Fibroblast of lung (primary cell): ENCODE measurements around the gene RXFP3. TPM values are rescaled to one million over a fixed set of nuclear protein-coding genes. Genes with fewer than 3 reads are reported as not detected.
A peak's percentile ranks its signal among the peaks of the same experiment; 100 is the strongest.
"Not testable (repeated sequence)": the region's sequence is repeated elsewhere in the genome, so short reads cannot be mapped to it uniquely, and the experiment has no call there.

Source experiments
- DNase-seq, 2 donors: peaks; one replicate each; pipeline versions ENCODE4 v3.0.0 to v3.0.0-alpha.2; 2010; ENCODE audit warnings: low read depth in 2 of 2
- H2AFZ ChIP-seq: 2 replicates; pipeline ENCODE4 v1.5.1; 2012; ENCODE audit warnings: low read length, control low read depth, inconsistent platforms
- H3K27ac ChIP-seq: 2 replicates; pipeline ENCODE4 v1.5.1; 2011; ENCODE audit warnings: low read length, control low read depth; ENCODE audit not compliant: insufficient read depth
- H3K27me3 ChIP-seq: 2 replicates; pipeline ENCODE4 v1.5.1; 2011; ENCODE audit warnings: mild to moderate bottlenecking, low read length; ENCODE audit not compliant: control insufficient read depth, insufficient read depth
- H3K36me3 ChIP-seq: 2 replicates; pipeline ENCODE4 v1.5.1; 2011; ENCODE audit warnings: low read length; ENCODE audit not compliant: control insufficient read depth, insufficient read depth
- H3K4me1 ChIP-seq: 2 replicates; pipeline ENCODE4 v1.5.1; 2011; ENCODE audit warnings: low read length; ENCODE audit not compliant: control insufficient read depth, insufficient read depth; ENCODE audit errors: extremely low read depth
- H3K4me2 ChIP-seq: 2 replicates; pipeline ENCODE4 v1.5.1; 2011; ENCODE audit warnings: low read length, control low read depth; ENCODE audit not compliant: insufficient read depth; ENCODE audit errors: extremely low read depth
- H3K4me3 ChIP-seq, 4 experiments: fragments of 200-600 bp in 1 of 4; sonication (generic) in 1 of 4; replicated peaks in 1 of 4; 2 replicates each; pipeline ENCODE4 v1.5.1; 2011 to 2016; ENCODE audit warnings: low read length in 4 of 4, low read depth in 3 of 4, mild to moderate bottlenecking in 3 of 4, control low read depth in 2 of 4, inconsistent platforms in 1 of 4, mixed read lengths in 1 of 4; ENCODE audit not compliant: insufficient read depth in 1 of 4; ENCODE audit errors: control extremely low read depth in 1 of 4
- H3K79me2 ChIP-seq: 2 replicates; pipeline ENCODE4 v1.5.1; 2012; ENCODE audit warnings: mild to moderate bottlenecking, low read length, inconsistent platforms; ENCODE audit not compliant: control insufficient read depth, insufficient read depth
- H3K9ac ChIP-seq: 2 replicates; pipeline ENCODE4 v1.5.1; 2011; ENCODE audit warnings: mild to moderate bottlenecking, low read length, control low read depth; ENCODE audit not compliant: insufficient read depth
- H3K9me3 ChIP-seq: 2 replicates; pipeline ENCODE4 v1.5.1; 2012; ENCODE audit warnings: low read depth, low read length; ENCODE audit not compliant: control insufficient read depth, insufficient read depth
- H4K20me1 ChIP-seq: 2 replicates; pipeline ENCODE4 v1.5.1; 2011; ENCODE audit warnings: low read length; ENCODE audit not compliant: control insufficient read depth, insufficient read depth; ENCODE audit errors: extremely low read depth
- EZH2 ChIP-seq: IDR thresholded peaks from 2 replicates; pipeline ENCODE4 v1.5.1; 2012; ENCODE audit warnings: low read length, control low read depth, mild to moderate bottlenecking; ENCODE audit errors: missing control alignments
- polyA plus RNA-seq, 2 donors: library from polyadenylated mRNA; depleted of rRNA in 1 of 2; stranded (reverse) in 1 of 2; unstranded in 1 of 2; fragments of >200 nt; gene quantifications; 2 replicates each; pipeline ENCODE4 v1.2.1, GENCODE V29; 2011 to 2012; ENCODE audit warnings: missing spikeins in 1 of 2
- total RNA-seq: library from RNA; depleted of rRNA; stranded (reverse); fragments of >200 nt; gene quantifications from 2 replicates; pipeline ENCODE4 v1.2.1, GENCODE V29; 2014
- TF ChIP-seq, protein P1 (sequence below), 2 donors: IDR thresholded peaks in 1 of 2; conservative IDR thresholded peaks in 1 of 2; 1 replicate in 1 of 2; 2 replicates in 1 of 2; pipeline ENCODE4 v1.5.1; 2011 to 2012; ENCODE audit warnings: low read length in 2 of 2, control low read depth in 1 of 2, inconsistent platforms in 1 of 2, low read depth in 1 of 2, mild to moderate bottlenecking in 1 of 2

The RXFP3 gene
- total and polyA plus RNA-seq, 2 donors (not counting 1 experiment from before 2014, with no cell fraction given), result not detected

DNA sequence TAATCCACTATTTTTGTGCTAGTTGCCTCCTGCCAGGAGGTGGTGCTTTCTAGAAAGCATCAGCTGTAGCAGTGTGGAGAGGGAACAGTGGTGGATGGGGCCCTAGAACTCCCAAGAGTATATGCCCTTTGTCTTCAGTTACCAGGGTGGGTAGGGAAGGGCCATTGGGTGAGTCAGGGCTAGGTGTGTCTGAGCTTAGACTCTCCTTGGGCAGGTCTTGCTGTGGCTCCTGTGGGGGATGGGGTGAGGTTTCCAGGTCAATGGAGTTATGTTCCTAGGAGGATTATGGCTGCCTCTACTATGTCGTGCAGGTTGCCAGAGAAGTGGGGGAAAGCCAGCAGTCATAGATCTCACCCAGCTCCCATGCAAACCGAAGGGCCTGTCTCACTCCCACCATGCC lies 33.1 kb upstream of the RXFP3 start:
- Histone ChIP-seq H3K79me2 (no peaks in the 10 kb centered on the region), H3K27ac (no peak overlapping the region), H4K20me1 (no peaks in the 10 kb centered on the region), H3K9me3 (no peaks in the 10 kb centered on the region), H3K4me1 (no peaks in the 10 kb centered on the region), H3K27me3 (no peaks in the 10 kb centered on the region), H3K4me2 (no peak overlapping the region), H3K4me3 (no peak overlapping the region), H3K36me3 (no peaks in the 10 kb centered on the region), H2AFZ (no peak overlapping the region), H3K9ac (no peak overlapping the region)
- DNase-seq, result no peak
- TF ChIP-seq, protein P1, sequence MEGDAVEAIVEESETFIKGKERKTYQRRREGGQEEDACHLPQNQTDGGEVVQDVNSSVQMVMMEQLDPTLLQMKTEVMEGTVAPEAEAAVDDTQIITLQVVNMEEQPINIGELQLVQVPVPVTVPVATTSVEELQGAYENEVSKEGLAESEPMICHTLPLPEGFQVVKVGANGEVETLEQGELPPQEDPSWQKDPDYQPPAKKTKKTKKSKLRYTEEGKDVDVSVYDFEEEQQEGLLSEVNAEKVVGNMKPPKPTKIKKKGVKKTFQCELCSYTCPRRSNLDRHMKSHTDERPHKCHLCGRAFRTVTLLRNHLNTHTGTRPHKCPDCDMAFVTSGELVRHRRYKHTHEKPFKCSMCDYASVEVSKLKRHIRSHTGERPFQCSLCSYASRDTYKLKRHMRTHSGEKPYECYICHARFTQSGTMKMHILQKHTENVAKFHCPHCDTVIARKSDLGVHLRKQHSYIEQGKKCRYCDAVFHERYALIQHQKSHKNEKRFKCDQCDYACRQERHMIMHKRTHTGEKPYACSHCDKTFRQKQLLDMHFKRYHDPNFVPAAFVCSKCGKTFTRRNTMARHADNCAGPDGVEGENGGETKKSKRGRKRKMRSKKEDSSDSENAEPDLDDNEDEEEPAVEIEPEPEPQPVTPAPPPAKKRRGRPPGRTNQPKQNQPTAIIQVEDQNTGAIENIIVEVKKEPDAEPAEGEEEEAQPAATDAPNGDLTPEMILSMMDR (conservative IDR thresholded peaks at IDR 0.05 in 1 of 2, IDR thresholded peaks at IDR 0.05 in 1 of 2; ENCODE audit: low read depth in 1 of 2, low read length in 2 of 2), result no peak
- no peak for TF ChIP-seq EZH2

DNA sequence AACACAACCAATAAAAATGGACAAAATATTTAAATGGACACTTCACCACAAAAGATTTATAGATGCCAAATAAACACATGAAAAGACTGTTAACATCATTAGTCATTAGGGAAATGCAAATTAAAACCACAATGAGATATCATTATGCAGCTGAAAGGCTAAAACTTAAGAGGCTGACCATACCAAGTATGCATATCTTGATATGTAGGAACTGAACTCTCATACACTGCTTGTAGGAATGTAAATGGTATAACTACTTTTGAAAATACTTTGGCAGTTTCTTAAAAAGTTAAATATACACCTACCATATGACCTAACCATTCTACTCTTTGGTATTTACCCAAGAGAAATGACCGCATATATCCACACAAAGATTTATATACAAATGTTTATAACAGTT lies 30.8 kb upstream of the RXFP3 start:
- TF ChIP-seq, protein P1 (conservative IDR thresholded peaks at IDR 0.05 in 1 of 2, IDR thresholded peaks at IDR 0.05 in 1 of 2; ENCODE audit: low read depth in 1 of 2, low read length in 2 of 2), result no peak
- no peak for TF ChIP-seq EZH2
- H3K4me1 ChIP-seq, result no peaks in the 10 kb centered on the region
- no peak overlapping the region for H3K9ac ChIP-seq
- H3K4me3 ChIP-seq, result no peak overlapping the region
- no peak overlapping the region for H2AFZ ChIP-seq
- no peaks in the 10 kb centered on the region for H3K27me3 ChIP-seq
- DNase-seq, result peak; percentile 2 to 82
- H3K4me2 ChIP-seq, result no peak overlapping the region
- H4K20me1 ChIP-seq, result no peaks in the 10 kb centered on the region
- H3K36me3 ChIP-seq, result no peaks in the 10 kb centered on the region
- H3K9me3 ChIP-seq, result no peaks in the 10 kb centered on the region
- H3K79me2 ChIP-seq, result no peaks in the 10 kb centered on the region
- no peak overlapping the region for H3K27ac ChIP-seq

DNA sequence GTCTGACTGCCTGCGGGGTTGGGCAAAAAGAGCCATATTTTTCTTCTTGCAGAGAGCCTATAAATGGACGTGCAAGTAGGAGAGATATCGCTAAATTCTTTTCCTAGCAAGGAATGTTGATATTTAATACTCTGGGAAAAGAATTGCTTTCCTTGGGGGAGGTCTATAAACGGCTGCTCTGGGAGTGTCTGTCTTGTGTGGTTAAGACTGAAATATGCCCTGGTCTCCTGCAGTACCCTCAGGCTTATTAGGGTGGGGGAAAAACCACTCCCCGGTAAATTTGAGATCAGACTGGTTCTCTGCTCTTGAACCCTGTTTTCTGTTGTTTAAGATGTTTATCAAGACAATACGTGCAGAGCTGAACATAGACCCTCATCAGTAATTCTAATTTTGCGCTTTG lies 29.9 kb upstream of the RXFP3 start:
- H3K79me2 ChIP-seq, H3K4me1 ChIP-seq, H2AFZ ChIP-seq, H3K9me3 ChIP-seq, H3K4me3 ChIP-seq, H3K36me3 ChIP-seq, H3K27me3 ChIP-seq, H4K20me1 ChIP-seq, H3K9ac ChIP-seq, H3K27ac ChIP-seq, H3K4me2 ChIP-seq: not testable (repeated sequence)
- DNase-seq, result peak; percentile 6 to 13

DNA sequence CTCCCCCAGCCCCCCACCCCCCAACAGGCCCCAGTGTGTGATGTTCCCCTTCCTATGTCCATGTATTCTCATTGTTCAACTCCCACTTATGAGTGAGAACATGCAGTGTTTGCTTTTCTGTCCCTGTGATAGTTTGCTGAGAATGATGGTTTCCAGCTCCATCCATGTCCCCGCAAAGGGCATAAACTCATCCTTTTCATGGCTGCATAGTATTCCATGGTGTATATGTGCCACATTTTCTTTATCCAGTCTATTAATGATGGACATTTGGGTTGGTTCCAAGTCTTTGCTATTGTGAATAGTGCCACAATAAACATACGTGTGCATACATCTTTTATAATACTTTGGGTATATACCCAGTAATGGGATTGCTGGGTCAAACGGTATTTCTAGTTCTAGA lies 21.3 kb upstream of the RXFP3 start:
- not testable (repeated sequence) for H3K36me3 ChIP-seq, H2AFZ ChIP-seq, H3K79me2 ChIP-seq, H4K20me1 ChIP-seq, H3K4me1 ChIP-seq, H3K9ac ChIP-seq, H3K27ac ChIP-seq, H3K9me3 ChIP-seq, H3K27me3 ChIP-seq, H3K4me2 ChIP-seq, DNase-seq, H3K4me3 ChIP-seq
